Activated gamma-delta T cell treated with anti-CD3 and anti-CD28 coated beads, Interleukin-2, amount 50 U/mL, for 16 hours (primary cell): ENCODE results near the gene SHISA7.

Experiments used
- DNase-seq: peaks from one replicate; pipeline ENCODE4 v3.0.0-alpha.2; 2020; ENCODE audit warnings: low read depth

The SHISA7 gene

GRCh38 chr19:55443045-55443823 is at the start of gene SHISA7:
Gene SHISA7 (minus strand): TSS chr19:55443300. CDS start chr19:55442863, 437 bp downstream.
- no peak for DNase-seq

DNA sequence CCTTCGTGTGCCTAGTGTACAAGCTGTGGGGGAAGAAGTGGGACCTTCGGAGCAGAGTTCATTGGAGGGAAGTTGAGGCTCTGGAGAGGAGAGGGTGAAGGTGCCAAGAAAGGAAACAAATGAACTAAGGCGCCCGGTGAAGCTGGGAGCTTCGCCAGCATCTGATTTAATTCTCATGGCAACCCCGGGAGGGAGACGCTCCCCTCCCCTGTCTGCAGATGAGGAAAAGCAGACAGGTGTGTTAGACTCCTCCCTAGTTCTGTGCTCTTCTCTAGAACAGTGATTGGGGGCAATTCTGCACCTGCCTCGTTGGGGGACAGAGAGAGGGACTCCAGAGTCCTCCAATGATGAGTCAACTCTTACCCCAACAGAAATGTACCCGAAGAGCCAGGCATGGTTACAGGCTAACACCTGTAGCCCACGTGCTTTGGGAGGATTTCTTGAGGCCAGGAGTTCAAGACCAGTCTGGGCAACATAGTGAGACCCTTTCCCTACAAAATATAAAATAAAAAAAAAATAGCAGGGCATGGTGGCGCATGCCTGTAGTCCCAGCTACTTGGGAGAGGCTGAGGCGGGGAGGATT is 49.4 kb upstream of the SHISA7 start:
- DNase-seq, result no peak

DNA sequence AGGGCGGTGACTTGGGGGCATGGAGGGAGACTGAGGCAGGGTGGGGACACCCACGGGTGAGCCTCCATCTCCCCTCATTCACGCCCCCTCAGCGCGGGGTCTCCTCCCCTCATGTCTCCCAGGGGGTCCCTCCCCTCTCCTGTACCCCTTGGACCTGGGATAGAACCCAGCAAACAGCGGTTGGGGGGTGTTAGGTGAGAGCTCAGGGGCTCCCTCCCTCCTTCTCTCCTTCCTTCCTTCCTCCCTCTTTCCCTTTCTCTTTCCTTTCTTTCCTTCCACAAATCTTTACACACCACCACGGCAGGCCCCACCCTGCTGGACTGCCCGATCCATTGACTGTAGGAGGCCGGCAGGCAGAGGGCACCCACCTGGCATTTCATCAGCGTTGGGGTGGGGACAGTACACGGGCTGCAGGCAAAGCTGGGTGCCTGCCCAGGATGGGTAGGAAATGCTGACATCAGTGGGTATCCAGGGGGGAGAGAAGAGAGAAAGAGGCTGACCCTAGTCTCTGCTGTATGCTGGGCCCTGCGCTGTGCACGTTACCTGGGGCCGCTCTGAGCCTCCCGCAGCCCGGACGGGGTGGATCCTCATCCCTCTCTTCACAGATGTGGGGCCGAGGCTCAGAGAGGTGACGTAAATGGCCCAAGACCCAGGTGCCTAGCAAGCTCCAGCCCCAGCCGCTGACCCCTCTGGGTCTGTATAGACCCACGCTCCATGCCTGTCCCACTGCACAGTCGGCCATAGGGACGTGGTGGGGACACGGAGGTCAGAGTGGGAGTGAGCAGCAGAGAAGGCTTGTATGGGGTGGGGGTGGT is 48.7 kb upstream of the SHISA7 start:
- no peak for DNase-seq

DNA sequence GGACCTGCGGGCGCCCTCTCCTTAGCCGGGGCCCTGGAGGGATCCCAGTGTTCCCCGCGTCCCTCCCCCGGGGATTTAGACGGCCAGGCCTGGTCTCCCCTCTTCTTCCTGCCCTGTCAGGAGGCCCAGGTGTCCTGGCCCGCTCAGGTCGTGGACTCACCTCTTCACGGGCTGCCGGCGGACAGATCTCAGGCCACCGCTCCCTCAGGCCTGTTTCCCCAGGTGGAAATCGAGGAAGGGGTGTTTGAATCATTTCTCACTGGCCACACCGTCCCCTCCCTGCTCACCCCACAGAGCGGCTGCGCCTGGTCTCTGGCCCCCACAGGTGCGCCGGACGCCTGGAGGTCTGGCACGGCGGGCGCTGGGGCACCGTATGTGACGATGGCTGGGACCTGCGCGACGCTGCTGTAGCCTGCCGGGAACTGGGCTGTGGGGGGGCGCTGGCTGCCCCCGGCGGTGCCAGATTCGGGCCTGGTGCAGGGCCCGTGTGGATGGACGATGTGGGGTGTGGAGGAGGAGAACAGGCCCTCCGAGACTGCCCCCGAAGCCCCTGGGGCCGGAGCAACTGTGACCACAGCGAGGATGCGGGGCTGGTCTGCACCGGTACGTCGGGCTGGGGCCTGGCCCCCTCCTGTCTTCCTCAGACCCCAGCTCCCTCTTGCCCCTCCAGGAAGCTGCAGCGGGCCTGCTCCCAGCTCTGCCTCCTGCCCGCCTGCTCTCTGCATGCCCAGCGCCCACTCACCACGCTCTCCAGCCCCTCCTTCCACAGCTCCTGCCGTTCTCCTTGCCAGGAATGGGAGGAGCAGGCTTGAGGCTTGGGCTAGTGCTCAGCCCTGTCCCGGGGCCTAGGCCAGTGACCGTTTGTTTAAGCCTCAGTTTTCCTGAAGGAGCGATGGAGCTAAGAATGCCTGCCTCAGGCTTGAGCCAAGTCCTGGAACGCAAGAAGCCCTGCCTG is 47.7 kb upstream of the SHISA7 start:
- DNase-seq, result no peak

GRCh38 chr19:55489711-55490477 is 46.8 kb upstream of the SHISA7 start:
- DNase-seq, result no peak

DNA sequence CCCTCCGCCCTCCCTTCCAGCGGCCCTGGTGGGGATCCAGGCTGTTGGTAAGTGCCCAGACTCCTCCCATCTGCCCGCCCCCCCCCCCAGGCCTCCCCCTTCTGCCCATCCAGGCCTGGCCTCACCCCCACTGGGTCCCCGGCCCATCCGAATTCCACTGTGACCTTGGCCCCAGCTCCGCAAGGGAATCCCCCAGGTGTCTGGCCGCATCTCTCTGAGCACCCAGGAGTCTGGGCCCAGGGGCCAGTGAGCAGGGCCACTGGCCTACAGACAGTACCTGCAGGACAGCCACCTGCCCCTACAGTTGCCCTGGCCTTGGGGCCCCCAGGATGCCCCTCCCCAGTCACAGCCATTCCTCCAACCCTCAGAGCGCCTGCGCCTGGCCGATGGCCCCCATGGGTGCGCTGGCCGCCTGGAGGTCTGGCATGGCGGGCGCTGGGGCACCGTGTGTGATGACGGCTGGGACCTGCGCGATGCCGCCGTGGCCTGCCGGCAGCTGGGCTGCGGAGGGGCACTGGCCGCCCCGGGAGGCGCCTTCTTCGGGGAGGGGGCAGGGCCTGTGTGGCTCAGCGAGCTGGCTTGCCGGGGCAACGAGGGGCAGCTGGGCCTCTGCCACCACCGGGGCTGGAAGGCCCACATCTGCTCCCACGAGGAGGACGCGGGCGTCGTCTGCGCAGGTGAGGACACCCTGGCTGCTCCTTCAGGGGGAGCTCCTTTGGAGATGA is 46.0 kb upstream of the SHISA7 start:
- DNase-seq, result no peak

DNA sequence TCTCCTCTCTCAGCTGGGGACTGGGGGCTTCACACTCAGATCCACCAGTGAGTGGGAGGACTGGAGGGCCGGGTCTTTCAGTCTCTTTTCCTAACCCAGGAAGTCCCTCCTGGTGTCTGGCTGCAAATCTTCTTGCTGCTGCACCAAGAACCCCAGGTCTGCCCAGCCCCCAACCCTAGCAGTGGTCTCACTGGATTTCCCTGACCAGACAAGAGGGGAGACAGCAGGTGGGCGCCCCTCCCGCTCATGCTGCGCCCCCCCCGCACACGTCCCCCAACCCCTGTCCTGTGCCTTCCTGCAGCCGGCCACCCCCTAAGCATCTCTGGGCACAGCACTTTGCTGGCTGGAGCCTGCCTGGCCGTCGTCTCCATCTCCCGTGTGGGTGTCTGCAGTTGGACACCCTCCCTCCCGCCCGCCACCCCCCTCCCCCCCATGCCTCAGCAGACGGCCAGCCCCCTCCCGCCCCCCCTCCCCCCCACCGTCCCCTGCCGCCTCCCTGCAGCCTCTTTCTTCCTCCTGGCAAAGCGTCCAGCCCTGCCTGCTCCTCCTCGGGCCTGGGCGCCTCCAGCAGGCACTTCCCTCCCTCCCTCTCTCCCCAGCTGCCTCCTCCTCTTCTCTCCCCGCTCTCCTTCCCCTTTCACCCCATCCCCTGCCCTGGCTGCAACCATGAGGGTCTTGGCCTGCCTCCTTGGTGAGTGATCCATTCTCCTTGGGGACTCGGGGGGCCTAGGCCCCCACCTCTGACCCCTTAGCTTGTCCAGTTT is 45.0 kb upstream of the SHISA7 start, which contains the start of gene SSC5D:
SSC5D (plus strand) TSS at position 513 of the 764 bp plus-strand sequence; CDS start at position 667, 154 bp downstream.
- no peak for DNase-seq

DNA sequence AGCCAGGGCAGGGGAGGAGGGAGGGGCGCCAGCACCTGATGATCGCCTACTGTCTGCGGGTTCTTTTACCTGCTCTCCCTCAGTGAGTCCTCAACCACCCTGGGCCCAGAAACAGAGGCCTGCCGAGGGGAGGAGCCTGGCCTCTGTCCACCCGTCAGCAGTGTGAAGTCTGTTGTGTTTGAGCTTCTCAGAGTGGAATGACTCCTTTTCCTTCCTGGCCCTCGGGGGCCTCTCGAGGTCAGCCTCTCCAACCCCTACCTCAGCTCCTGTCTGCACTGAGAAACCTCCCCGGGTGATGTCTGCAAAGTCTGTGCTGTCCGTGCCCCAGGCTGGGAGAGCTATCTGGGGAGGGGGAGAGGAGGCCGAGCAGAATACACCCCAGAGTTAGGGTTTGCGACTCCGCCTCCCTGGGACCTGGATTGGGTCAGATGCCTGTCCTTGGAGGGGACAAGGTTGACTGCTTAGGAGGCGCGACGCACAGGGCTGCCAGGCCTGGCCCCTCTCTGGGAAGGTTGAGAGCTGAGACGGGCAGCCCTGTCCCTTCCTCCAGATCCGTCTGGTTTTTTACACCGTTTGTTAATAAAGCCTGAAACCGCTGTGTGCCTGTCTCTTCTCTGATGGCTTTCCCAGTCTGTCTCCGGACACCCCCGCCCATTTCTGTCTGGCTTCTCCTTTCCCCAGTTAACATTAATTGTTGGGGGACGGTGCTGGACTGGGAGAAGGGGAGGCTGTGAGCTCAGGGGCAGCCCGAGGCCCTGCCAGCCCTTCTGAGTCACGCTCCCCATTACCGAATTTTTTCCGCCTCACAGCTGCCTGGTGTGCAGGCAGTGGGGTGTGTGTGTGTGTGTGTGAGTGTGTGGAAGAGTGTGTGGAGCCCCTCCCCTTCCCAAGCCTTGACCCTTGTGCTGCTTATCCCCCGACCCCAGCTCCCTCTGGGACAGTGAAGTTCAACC is 44.1 kb upstream of the SHISA7 start:
- DNase-seq, result no peak

- no peak for DNase-seq
Observed at GRCh38 chr19:55486043-55486970, 43.2 kb upstream of the SHISA7 start.

DNA sequence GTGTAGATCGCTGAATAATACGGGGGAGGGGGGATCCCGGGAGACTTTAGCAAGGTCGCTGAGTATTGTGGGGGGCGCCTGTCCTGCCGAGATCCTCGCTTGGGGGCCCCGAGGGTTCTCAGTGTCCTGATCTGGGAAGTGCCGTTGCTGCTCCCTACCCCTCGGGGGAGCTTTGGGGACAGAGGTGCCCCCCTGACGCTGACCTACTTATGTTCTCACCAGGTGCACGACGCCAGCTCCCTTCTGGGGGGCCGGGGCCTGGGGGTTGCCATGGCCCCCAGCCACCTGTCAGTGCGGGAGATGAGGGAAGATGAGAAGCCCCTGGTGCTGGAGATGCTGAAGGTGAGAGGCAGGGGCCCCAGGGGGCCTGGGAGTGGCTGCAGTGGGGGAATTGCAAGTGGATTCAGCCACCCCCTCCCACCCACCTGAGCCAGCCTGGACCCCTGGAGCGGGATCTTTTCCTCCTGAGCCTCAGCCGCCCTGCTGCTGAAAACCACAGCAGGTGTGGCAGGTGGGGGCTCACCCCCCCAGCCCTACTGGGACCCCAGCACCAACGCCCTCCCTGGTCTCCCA is 42.4 kb upstream of the SHISA7 start:
- no peak for DNase-seq

GRCh38 chr19:55484593-55485438 is 41.7 kb upstream of the SHISA7 start, which contains the start of gene NAT14:
Gene NAT14 (plus strand): TSS chr19:55485188. CDS start chr19:55485709, 521 bp downstream.
- DNase-seq, result peak; percentile 39

DNA sequence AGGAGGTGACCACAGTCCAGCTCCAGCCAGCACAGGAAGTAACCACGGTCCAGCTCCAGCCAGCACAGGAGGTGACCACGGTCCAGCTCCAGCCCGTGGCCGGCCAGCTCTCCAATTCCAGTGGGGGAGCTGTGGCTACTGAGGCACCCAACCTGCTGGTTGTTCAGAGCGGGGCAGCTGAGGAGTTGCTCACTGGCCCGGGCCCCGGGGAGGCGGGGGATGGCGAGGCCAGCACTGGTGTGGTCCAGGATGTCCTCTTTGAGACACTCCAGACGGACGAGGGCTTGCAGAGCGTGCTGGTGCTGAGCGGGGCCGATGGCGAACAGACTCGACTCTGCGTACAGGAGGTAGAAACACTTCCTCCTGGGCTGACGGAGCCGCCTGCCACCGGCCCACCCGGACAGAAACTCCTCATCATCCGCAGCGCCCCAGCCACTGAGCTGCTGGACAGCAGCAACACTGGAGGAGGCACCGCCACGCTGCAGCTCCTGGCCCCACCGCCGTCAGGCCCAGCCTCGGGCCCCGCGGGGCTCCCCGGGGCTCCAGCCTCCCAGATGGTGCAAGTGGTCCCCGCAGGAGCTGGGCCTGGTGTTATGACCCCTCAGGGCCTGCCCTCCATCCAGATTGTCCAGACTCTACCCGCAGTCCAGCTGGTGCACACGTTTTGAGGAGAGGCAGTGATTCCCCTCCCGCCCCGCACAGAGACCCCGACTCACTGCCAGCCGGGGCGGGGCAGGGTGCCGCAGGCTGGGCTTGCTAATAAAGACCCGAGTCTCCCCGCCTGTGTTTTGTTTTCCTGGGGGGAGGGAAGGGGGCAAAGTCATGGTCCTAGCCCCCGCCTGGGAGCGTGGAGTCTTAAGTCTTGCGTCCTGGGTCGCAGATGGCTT is 40.8 kb upstream of the SHISA7 start:
- no peak for DNase-seq

DNA sequence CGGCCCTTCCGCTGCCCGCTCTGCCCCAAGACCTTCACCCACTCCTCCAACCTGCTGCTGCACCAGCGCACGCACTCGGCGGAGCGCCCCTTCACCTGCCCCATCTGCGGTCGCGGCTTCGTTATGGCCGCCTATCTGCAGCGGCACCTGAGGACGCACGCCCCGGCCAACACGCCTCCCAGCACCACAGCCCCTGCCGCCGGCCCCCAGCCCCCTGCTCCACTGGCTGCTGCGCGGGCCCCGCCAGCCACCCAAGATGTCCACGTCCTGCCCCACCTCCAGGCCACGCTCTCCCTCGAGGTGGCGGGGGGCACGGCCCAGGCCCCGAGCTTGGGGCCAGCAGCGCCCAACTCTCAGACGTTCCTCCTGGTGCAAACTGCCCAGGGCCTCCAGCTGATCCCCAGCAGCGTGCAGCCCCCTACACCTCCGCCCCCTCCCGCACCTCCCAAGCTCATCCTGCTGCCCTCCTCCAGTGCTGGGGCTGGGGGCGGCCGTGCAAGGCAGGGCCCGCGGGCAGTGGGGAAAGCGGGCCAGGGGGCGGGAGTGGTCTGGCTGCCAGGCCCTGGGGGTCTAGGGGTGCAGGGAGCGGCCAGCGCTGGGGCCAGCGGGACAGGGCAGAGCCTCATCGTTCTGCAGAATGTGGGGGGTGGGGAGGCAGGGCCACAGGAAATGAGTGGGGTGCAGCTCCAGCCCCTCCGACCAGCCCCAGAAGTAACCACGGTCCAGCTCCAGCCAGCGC is 40.0 kb upstream of the SHISA7 start:
- no peak for DNase-seq
